AG04450 (cell line): ENCODE measurements around the gene DYNC1I1. TPM values are rescaled to one million over a fixed set of nuclear protein-coding genes. Genes with fewer than 3 reads are reported as not detected.

Experiments used
- CTCF ChIA-PET: fragments of 300-600, 350-600 bp; formaldehyde crosslinking; extraction: SDS; loops from one replicate; lab custom pipeline; 2022; ENCODE audit warnings: antibody characterized with exemption, inconsistent platforms; lab: Charles Lee
- POLR2A ChIA-PET: fragments of 350-600 bp; formaldehyde crosslinking; extraction: SDS; loops from one replicate; lab custom pipeline; 2021; ENCODE audit warnings: antibody characterized with exemption, inconsistent platforms; lab: Yijun Ruan, JAX
- DNase-seq: peaks from one replicate; pipeline ENCODE4 v3.0.0-alpha.2; 2011; ENCODE audit warnings: low read depth, low spot score
- H3K27ac ChIP-seq: one replicate; pipeline ENCODE4 v1.5.1; 2012; ENCODE audit warnings: low read depth, low read length, control low read depth
- H3K27me3 ChIP-seq: one replicate; pipeline ENCODE4 v1.6.0; 2012; ENCODE audit warnings: low read length; ENCODE audit not compliant: control insufficient read depth, insufficient read depth
- H3K4me3 ChIP-seq: 2 replicates; pipeline ENCODE4 v1.5.1; 2011; ENCODE audit warnings: mild to moderate bottlenecking, low read depth, low read length, control low read depth
- H3K9me3 ChIP-seq: 2 replicates; pipeline ENCODE4 v1.5.1; 2012; ENCODE audit warnings: low read length; ENCODE audit not compliant: control insufficient read depth, insufficient read depth
- CTCF ChIP-seq: IDR thresholded peaks from 2 replicates; pipeline ENCODE4 v1.5.1; 2011; ENCODE audit warnings: low read depth, low read length, control low read depth, inconsistent platforms
- polyA plus RNA-seq: library from polyadenylated mRNA; depleted of rRNA; stranded (reverse); fragments of >200 nt; gene quantifications from 2 replicates; pipeline ENCODE4 v1.2.3, GENCODE V29; 2011

The DYNC1I1 gene
- polyA plus RNA-seq, 1 experiment = 0.06 TPM

DNA sequence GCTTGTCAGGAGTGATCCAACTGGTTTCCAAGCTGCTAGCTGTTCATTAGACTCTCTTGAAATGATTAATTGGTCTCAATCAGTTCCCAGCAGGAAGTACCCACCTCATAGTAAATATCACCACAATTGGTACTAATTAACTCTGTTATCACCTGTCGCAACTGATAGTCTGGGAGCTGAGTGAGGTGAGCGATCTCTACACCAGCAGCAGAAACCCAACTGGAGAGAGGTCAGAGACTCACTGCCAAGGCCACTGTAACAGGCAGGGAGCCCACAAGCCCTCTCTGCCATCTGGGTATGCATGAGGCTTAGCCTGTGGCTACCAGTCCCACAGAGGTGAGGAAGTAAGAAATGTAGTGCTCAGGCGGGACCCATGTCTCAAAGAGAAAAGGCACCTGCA lies 245.5 kb downstream of the DYNC1I1 start:
- H3K27me3 ChIP-seq = no peaks in the 10 kb centered on the region
- H3K27ac ChIP-seq = no peak overlapping the region
- ChIA-PET POLR2A (no interaction called here), CTCF (no interaction called here)
- DNase-seq = no peak
- no peak overlapping the region for H3K4me3 ChIP-seq
- H3K9me3 ChIP-seq = no peaks in the 10 kb centered on the region
- TF ChIP-seq CTCF = no peak

GRCh38 chr7:96021568-96021967 lies 249.2 kb downstream of the DYNC1I1 start:
- Histone ChIP-seq H3K4me3 (no peak overlapping the region), H3K27ac (no peak overlapping the region), H3K27me3 (no peaks in the 10 kb centered on the region), H3K9me3 (no peaks in the 10 kb centered on the region)
- TF ChIP-seq CTCF = no peak
- CTCF ChIA-PET = no interaction called here
- DNase-seq = no peak
- POLR2A ChIA-PET = no interaction called here

GRCh38 chr7:96023387-96023786 lies 251.0 kb downstream of the DYNC1I1 start:
- no peak for TF ChIP-seq CTCF
- ChIA-PET CTCF (no interaction called here), POLR2A (interaction anchor here (0.5 kb wide), 1 partner anchor 95 kb away, joined by 4 read pairs; no protein-coding TSS in a partner anchor)
- H3K27me3 ChIP-seq = no peaks in the 10 kb centered on the region
- H3K27ac ChIP-seq = no peak overlapping the region
- no peak for DNase-seq
- H3K9me3 ChIP-seq = no peaks in the 10 kb centered on the region
- no peak overlapping the region for H3K4me3 ChIP-seq

DNA sequence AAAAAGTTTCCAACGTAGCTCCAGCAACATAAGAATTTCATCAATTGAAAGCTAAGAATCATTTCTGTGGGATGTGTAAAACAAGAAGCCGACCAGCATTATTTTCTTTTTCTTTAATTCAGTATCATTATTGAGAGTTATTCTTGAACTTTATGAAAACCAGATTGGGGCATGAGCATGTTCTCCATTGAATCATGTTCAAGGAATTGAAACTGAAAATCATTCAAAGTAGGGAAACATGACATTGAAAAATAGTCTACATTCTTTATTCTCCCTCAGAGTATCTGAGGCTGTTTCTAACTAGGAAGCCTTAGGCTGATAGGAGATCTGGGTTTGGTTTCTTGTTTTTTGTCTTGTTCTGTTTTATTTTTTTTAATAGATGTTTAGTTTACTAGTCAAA lies 253.7 kb downstream of the DYNC1I1 start:
- CTCF ChIA-PET = no interaction called here
- TF ChIP-seq CTCF = no peak

GRCh38 chr7:96026611-96027010 lies 254.3 kb downstream of the DYNC1I1 start:
- Histone ChIP-seq H3K27me3 (no peaks in the 10 kb centered on the region), H3K9me3 (no peaks in the 10 kb centered on the region), H3K4me3 (no peak overlapping the region), H3K27ac (no peak overlapping the region)
- CTCF ChIA-PET = no interaction called here
- POLR2A ChIA-PET = no interaction called here
- no peak for DNase-seq
- no peak for TF ChIP-seq CTCF

More for the DNA sequence above, 253.7 kb downstream of the DYNC1I1 start:
- DNase-seq = no peak
- Histone ChIP-seq H3K27me3 (no peaks in the 10 kb centered on the region), H3K9me3 (no peaks in the 10 kb centered on the region), H3K4me3 (no peak overlapping the region), H3K27ac (no peak overlapping the region)
- POLR2A ChIA-PET = no interaction called here
